Transverse colon (tissue), 4 donors: ENCODE measurements around the gene COL19A1. TPM values are rescaled to one million over a fixed set of nuclear protein-coding genes. Genes with fewer than 3 reads are reported as not detected.

ENCODE experiments used
- DNase-seq: peaks from one replicate; pipeline ENCODE4 v3.0.0-alpha.2; 2019
- H3K27ac ChIP-seq, 4 donors: fragments of 200-600 bp; sonication (generic); 2 replicates each; pipeline ENCODE4 v1.5.1; 2016 to 2018; ENCODE audit warnings: inconsistent platforms in 4 of 4
- H3K27me3 ChIP-seq: fragments of 200-600 bp; sonication (generic); 2 replicates; pipeline ENCODE4 v1.5.1; 2017; ENCODE audit warnings: inconsistent platforms
- H3K36me3 ChIP-seq, 4 donors: fragments of 200-600 bp; sonication (generic); 2 replicates each; pipeline ENCODE4 v1.5.1; 2017 to 2019; ENCODE audit warnings: inconsistent platforms in 4 of 4
- H3K4me1 ChIP-seq, 4 donors: fragments of 200-600 bp; sonication (generic); 2 replicates each; pipeline ENCODE4 v1.5.1; 2017 to 2020; ENCODE audit warnings: inconsistent platforms in 4 of 4
- H3K4me3 ChIP-seq, 4 donors: fragments of 200-600 bp; sonication (generic); 1 replicate in 1 of 4; 2 replicates in 3 of 4; pipeline versions ENCODE4 v1.5.1 to v1.6.1; 2017 to 2019; ENCODE audit warnings: inconsistent platforms in 4 of 4
- H3K9me3 ChIP-seq, 2 donors: fragments of 200-600 bp; sonication (generic); 2 replicates each; pipeline ENCODE4 v1.5.1; 2017 to 2019; ENCODE audit warnings: inconsistent platforms in 2 of 2
- EP300 ChIP-seq: sonication (generic); formaldehyde crosslinking; IDR thresholded peaks from one replicate; pipeline ENCODE4 v1.6.1; 2017; ENCODE audit warnings: antibody characterized with exemption, low read depth
- POLR2A ChIP-seq: fragments of 450-650 bp; IDR thresholded peaks from one replicate; pipeline ENCODE4 v1.6.1; 2016; ENCODE audit warnings: antibody characterized with exemption, mild to moderate bottlenecking, moderate library complexity
- POLR2AphosphoS5 ChIP-seq, 3 donors: sonication (generic); formaldehyde crosslinking; IDR thresholded peaks; one replicate each; pipeline ENCODE4 v1.6.1; 2016; ENCODE audit warnings: antibody characterized with exemption in 3 of 3
- WGBS, 2 donors: methylation state at CpG; one replicate each; pipeline ENCODE4 v1.1.5; 2018; ENCODE audit warnings: low coverage in 1 of 2; 5-methylcytosine and 5-hydroxymethylcytosine counted together
- in situ Hi-C, 4 donors: fragments of 200-750 bp; cut with MboI; loops; one replicate each; pipeline versions ENCODE4 v1.15.0 to v1.15.1; 2017; ENCODE audit warnings: low sequenced_read_pairs in 3 of 4, low pct_ligation_motif_present in 1 of 4, low pct_unique_long_range_greater_than_20kb in 1 of 4
- intact Hi-C: fragments of 100-400 bp; cut with DNase I; formaldehyde crosslinking; loops from one replicate; pipeline ENCODE4 v1.15.1; 2023; ENCODE audit warnings: low total_unique reads
- total RNA-seq, 4 donors: library from RNA; depleted of rRNA; stranded (reverse); fragments of >200 nt; gene quantifications; one replicate each; pipeline ENCODE4 v1.1.0, GENCODE V29; 2016
- TF ChIP-seq, protein P1 (sequence below), 5 experiments: fragments of 200-600 bp in 3 of 5; fragments of 450-650 bp in 2 of 5; sonication (generic) in 3 of 5; IDR thresholded peaks; 1 replicate in 2 of 5; 2 replicates in 3 of 5; pipeline ENCODE4 v1.5.1; 2016 to 2017; ENCODE audit warnings: antibody characterized with exemption in 5 of 5, inconsistent platforms in 3 of 5, mild to moderate bottlenecking in 2 of 5, moderate library complexity in 1 of 5

The COL19A1 gene
- total RNA-seq, 4 donors from 2014 or later = 0.27 to 3.3 (median 0.37) TPM; not detected in 1

DNA sequence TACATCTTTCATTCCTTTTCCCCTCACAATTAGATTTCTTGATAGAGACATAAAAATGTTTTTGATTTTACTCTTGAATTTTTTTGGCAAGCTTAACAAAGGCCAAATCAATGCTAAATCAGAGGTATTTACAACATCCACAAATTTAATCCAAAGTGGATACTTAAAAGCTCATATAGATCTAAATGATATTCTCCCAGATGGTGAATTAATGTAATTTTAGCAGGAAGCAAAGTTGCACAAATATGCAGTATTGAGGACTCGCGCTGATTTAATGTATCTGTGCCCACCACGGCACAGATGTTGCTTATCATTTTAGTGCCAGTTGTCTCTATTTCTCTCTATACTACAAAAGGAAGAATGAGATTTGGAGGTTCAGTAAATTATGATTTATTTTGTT is 167.4 kb downstream of the COL19A1 start:
- WGBS, 2 donors = 89 to 91% methylated on average over 3 of the region's 3 CpGs
- in situ Hi-C loops (no loop called here), intact Hi-C loops (no loop called here)

DNA sequence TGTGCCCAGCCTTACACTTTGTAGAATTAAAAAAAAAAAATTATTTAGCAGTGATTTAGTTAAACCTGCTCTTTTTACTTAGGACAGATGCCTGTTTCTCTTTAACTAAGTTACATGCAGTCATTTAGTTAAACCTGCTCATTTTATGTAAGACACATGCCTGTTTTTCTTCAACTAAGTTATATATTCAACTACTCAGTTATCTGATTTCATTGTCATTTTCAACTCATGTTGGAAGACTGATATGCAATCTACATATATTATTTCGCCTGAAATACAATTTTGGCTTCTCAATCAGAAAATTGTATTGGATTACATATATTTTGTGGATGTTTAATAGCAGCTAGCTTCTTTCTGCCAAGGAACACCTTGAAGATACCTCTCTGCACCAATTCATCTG is 171.1 kb downstream of the COL19A1 start:
- no peaks in the 10 kb centered on the region for H3K9me3 ChIP-seq
- no peaks in the 10 kb centered on the region for H3K36me3 ChIP-seq
- H3K27ac ChIP-seq = no peak overlapping the region
- intact Hi-C loops (no loop called here), in situ Hi-C loops (no loop called here)
- WGBS, 2 donors = 69 to 75% methylated on average over 1 of the region's 1 CpG
- H3K4me3 ChIP-seq = no peak overlapping the region
- TF ChIP-seq POLR2A (no peak), EP300 (no peak), POLR2AphosphoS5 (IDR thresholded peaks at IDR 0.05) (no peak)
- TF ChIP-seq, protein P1, sequence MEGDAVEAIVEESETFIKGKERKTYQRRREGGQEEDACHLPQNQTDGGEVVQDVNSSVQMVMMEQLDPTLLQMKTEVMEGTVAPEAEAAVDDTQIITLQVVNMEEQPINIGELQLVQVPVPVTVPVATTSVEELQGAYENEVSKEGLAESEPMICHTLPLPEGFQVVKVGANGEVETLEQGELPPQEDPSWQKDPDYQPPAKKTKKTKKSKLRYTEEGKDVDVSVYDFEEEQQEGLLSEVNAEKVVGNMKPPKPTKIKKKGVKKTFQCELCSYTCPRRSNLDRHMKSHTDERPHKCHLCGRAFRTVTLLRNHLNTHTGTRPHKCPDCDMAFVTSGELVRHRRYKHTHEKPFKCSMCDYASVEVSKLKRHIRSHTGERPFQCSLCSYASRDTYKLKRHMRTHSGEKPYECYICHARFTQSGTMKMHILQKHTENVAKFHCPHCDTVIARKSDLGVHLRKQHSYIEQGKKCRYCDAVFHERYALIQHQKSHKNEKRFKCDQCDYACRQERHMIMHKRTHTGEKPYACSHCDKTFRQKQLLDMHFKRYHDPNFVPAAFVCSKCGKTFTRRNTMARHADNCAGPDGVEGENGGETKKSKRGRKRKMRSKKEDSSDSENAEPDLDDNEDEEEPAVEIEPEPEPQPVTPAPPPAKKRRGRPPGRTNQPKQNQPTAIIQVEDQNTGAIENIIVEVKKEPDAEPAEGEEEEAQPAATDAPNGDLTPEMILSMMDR (IDR thresholded peaks at IDR 0.05) = no peak
- DNase-seq = no peak
- H3K4me1 ChIP-seq = no peaks in the 10 kb centered on the region
- H3K27me3 ChIP-seq = no peaks in the 10 kb centered on the region

More for the DNA sequence above, 167.4 kb downstream of the COL19A1 start:
- no peaks in the 10 kb centered on the region for H3K4me1 ChIP-seq
- no peaks in the 10 kb centered on the region for H3K36me3 ChIP-seq
- H3K4me3 ChIP-seq = no peak overlapping the region
- no peaks in the 10 kb centered on the region for H3K9me3 ChIP-seq
- no peak overlapping the region for H3K27ac ChIP-seq
- TF ChIP-seq POLR2AphosphoS5 (IDR thresholded peaks at IDR 0.05) = no peak
- no peak for TF ChIP-seq EP300
- no peak for TF ChIP-seq POLR2A
- TF ChIP-seq, protein P1 (IDR thresholded peaks at IDR 0.05) = no peak
- DNase-seq = no peak
- no peaks in the 10 kb centered on the region for H3K27me3 ChIP-seq

DNA sequence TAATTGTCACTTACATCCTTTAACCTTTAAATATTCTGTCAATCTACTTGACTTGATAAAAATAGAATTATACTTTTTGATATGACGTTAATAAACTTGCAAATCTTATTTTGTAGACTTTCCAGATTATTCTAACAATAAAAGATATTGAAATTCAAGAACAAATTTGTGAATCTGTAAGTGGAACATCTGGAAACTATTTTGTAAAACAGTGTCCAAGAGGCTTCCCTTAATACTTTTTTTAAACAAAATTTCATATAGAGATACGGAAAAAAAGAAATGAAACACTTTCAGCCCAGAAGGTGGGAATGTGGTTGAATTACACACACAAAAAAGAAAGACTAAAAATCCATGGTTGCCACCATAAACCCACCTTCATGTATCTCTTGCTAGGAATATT is 174.4 kb downstream of the COL19A1 start:
- Histone ChIP-seq H3K36me3 (no peaks in the 10 kb centered on the region), H3K9me3 (no peaks in the 10 kb centered on the region), H3K27me3 (no peaks in the 10 kb centered on the region), H3K4me3 (no peak overlapping the region), H3K4me1 (no peaks in the 10 kb centered on the region), H3K27ac (no peak overlapping the region)
- intact Hi-C loops = no loop called here
- in situ Hi-C loops = no loop called here
- TF ChIP-seq POLR2A = no peak
- no peak for TF ChIP-seq POLR2AphosphoS5 (IDR thresholded peaks at IDR 0.05)
- TF ChIP-seq EP300 = no peak
- TF ChIP-seq, protein P1 (IDR thresholded peaks at IDR 0.05) = no peak
- no peak for DNase-seq
- 48 to 63% methylated on average over 2 of the region's 2 CpGs for WGBS, 2 donors

DNA sequence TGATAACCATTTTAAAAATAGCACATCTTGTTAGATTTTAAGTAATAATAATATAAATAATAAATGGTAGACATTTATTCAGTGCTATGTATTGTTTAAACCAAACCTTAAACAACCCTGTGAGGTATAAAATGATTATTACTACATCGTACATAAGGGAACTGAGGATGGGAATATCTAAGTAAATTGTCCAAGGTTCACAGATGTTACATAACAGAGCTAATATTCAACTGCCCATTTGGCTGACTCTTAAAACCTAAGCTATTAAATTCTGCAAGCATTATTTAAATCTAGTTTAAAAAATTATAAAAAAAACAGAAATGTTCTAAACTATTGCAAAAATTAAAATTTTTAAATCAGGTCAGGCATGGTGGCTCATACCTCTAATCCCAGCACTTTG is 175.1 kb downstream of the COL19A1 start:
- Histone ChIP-seq H3K4me3 (no peak overlapping the region), H3K36me3 (no peaks in the 10 kb centered on the region), H3K27me3 (no peaks in the 10 kb centered on the region), H3K9me3 (no peaks in the 10 kb centered on the region), H3K27ac (no peak overlapping the region), H3K4me1 (no peaks in the 10 kb centered on the region)
- intact Hi-C loops = no loop called here
- TF ChIP-seq EP300 (no peak), POLR2A (no peak), POLR2AphosphoS5 (IDR thresholded peaks at IDR 0.05) (no peak)
- TF ChIP-seq, protein P1 (IDR thresholded peaks at IDR 0.05) = no peak
- 45 to 69% methylated on average over 1 of the region's 1 CpG for WGBS, 2 donors
- in situ Hi-C loops = no loop called here
- DNase-seq = no peak
